Transverse colon (tissue), 4 donors: Measurements from ENCODE around the gene LYRM1. TPM values are rescaled to one million over a fixed set of nuclear protein-coding genes. Genes with fewer than 3 reads are reported as not detected.
"Not testable (repeated sequence)": the region's sequence is repeated elsewhere in the genome, so short reads cannot be mapped to it uniquely, and the experiment has no call there.

ENCODE experiments used
- DNase-seq: peaks from one replicate; pipeline ENCODE4 v3.0.0-alpha.2; 2019
- H3K27ac ChIP-seq, 4 donors: fragments of 200-600 bp; sonication (generic); 2 replicates each; pipeline ENCODE4 v1.5.1; 2016 to 2018; ENCODE audit warnings: inconsistent platforms in 4 of 4
- H3K27me3 ChIP-seq: fragments of 200-600 bp; sonication (generic); 2 replicates; pipeline ENCODE4 v1.5.1; 2017; ENCODE audit warnings: inconsistent platforms
- H3K36me3 ChIP-seq, 4 donors: fragments of 200-600 bp; sonication (generic); 2 replicates each; pipeline ENCODE4 v1.5.1; 2017 to 2019; ENCODE audit warnings: inconsistent platforms in 4 of 4
- H3K4me1 ChIP-seq, 4 donors: fragments of 200-600 bp; sonication (generic); 2 replicates each; pipeline ENCODE4 v1.5.1; 2017 to 2020; ENCODE audit warnings: inconsistent platforms in 4 of 4
- H3K4me3 ChIP-seq, 4 donors: fragments of 200-600 bp; sonication (generic); 1 replicate in 1 of 4; 2 replicates in 3 of 4; pipeline versions ENCODE4 v1.5.1 to v1.6.1; 2017 to 2019; ENCODE audit warnings: inconsistent platforms in 4 of 4
- H3K9me3 ChIP-seq, 2 donors: fragments of 200-600 bp; sonication (generic); 2 replicates each; pipeline ENCODE4 v1.5.1; 2017 to 2019; ENCODE audit warnings: inconsistent platforms in 2 of 2
- CTCF ChIP-seq, 5 experiments: fragments of 200-600 bp in 3 of 5; fragments of 450-650 bp in 2 of 5; sonication (generic) in 3 of 5; IDR thresholded peaks; 1 replicate in 2 of 5; 2 replicates in 3 of 5; pipeline ENCODE4 v1.5.1; 2016 to 2017; ENCODE audit warnings: antibody characterized with exemption in 5 of 5, inconsistent platforms in 3 of 5, mild to moderate bottlenecking in 2 of 5, moderate library complexity in 1 of 5
- EP300 ChIP-seq: sonication (generic); formaldehyde crosslinking; IDR thresholded peaks from one replicate; pipeline ENCODE4 v1.6.1; 2017; ENCODE audit warnings: antibody characterized with exemption, low read depth
- POLR2A ChIP-seq: fragments of 450-650 bp; IDR thresholded peaks from one replicate; pipeline ENCODE4 v1.6.1; 2016; ENCODE audit warnings: antibody characterized with exemption, mild to moderate bottlenecking, moderate library complexity
- POLR2AphosphoS5 ChIP-seq, 3 donors: sonication (generic); formaldehyde crosslinking; IDR thresholded peaks; one replicate each; pipeline ENCODE4 v1.6.1; 2016; ENCODE audit warnings: antibody characterized with exemption in 3 of 3
- WGBS, 2 donors: methylation state at CpG; one replicate each; pipeline ENCODE4 v1.1.5; 2018; ENCODE audit warnings: low coverage in 1 of 2; 5-methylcytosine and 5-hydroxymethylcytosine counted together
- in situ Hi-C, 4 donors: fragments of 200-750 bp; cut with MboI; loops; one replicate each; pipeline versions ENCODE4 v1.15.0 to v1.15.1; 2017; ENCODE audit warnings: low sequenced_read_pairs in 3 of 4, low pct_ligation_motif_present in 1 of 4, low pct_unique_long_range_greater_than_20kb in 1 of 4
- intact Hi-C: fragments of 100-400 bp; cut with DNase I; formaldehyde crosslinking; loops from one replicate; pipeline ENCODE4 v1.15.1; 2023; ENCODE audit warnings: low total_unique reads
- total RNA-seq, 4 donors: library from RNA; depleted of rRNA; stranded (reverse); fragments of >200 nt; gene quantifications; one replicate each; pipeline ENCODE4 v1.1.0, GENCODE V29; 2016

The LYRM1 gene
- total RNA-seq, 4 donors from 2014 or later, result 7.9 to 74.6 (median 27.5) TPM

GRCh38 chr16:20940871-20941635 is 40.5 kb downstream of the LYRM1 start:
- in situ Hi-C loops (no loop called here), intact Hi-C loops (no loop called here)
- Histone ChIP-seq H3K27ac (no peak overlapping the region), H3K27me3 (no peaks in the 10 kb centered on the region), H3K9me3 (no peaks in the 10 kb centered on the region), H3K4me3 (no peak overlapping the region), H3K4me1 (peaks cover 0 to 4% (median 0%) of the 10 kb centered on the region in 4 donors), H3K36me3 (no peaks in the 10 kb centered on the region)
- WGBS, 2 donors, result 58 to 80% methylated on average over 1 to 6 of the region's 6 CpGs
- no peak for DNase-seq
- no peak for TF ChIP-seq POLR2A
- no peak for TF ChIP-seq EP300
- TF ChIP-seq POLR2AphosphoS5 (IDR thresholded peaks at IDR 0.05), result no peak
- TF ChIP-seq CTCF (IDR thresholded peaks at IDR 0.05), result no peak

DNA sequence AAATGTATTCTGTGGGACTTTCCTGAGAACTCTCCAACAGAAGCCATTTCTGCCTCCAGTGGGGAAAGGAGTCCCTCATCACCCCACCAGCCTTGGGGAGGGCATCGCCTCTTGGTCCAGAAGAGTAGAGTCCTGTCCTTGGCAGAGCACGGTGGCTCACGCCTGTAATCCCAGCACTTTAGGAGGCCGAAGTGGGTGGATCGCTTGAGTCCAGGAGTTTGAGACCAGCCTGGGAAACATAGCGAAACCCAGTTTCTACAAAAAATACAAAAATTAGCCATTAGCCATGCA is 41.0 kb downstream of the LYRM1 start:
- H3K36me3 ChIP-seq, result no peaks in the 10 kb centered on the region
- H3K4me1 ChIP-seq, result peaks cover 0 to 4% (median 0%) of the 10 kb centered on the region in 4 donors
- 97 to 100% methylated on average over 1 to 6 of the region's 6 CpGs for WGBS, 2 donors
- H3K4me3 ChIP-seq, result no peak overlapping the region
- TF ChIP-seq EP300 (no peak), POLR2AphosphoS5 (IDR thresholded peaks at IDR 0.05) (no peak), CTCF (IDR thresholded peaks at IDR 0.05) (no peak), POLR2A (no peak)
- no peaks in the 10 kb centered on the region for H3K27me3 ChIP-seq
- H3K27ac ChIP-seq, result no peak overlapping the region
- H3K9me3 ChIP-seq, result no peaks in the 10 kb centered on the region
- intact Hi-C loops, result no loop called here
- no peak for DNase-seq
- in situ Hi-C loops, result no loop called here

DNA sequence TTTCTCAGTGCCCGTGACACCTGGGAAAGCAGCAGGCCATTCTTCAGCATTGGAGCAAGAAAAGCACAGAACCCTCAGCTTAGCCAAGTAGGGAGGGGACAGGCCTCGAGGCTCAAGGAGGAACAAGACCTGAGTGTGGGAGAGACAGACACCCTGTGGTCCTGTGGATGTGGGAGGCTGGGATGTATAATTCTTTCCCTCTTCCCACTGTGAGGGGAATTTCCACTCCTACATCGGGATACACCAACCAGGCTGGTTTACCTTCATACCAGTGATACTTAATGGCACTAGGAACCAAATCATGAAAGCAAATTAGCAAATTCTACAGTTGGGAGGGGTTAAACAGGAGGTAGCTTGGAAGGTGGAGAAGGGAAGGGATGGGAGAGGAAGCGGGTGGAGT is 41.7 kb downstream of the LYRM1 start:
- TF ChIP-seq EP300 (no peak), POLR2AphosphoS5 (IDR thresholded peaks at IDR 0.05) (no peak), POLR2A (no peak), CTCF (IDR thresholded peaks at IDR 0.05) (no peak)
- 83 to 93% methylated on average over 3 to 4 of the region's 4 CpGs for WGBS, 2 donors

DNA sequence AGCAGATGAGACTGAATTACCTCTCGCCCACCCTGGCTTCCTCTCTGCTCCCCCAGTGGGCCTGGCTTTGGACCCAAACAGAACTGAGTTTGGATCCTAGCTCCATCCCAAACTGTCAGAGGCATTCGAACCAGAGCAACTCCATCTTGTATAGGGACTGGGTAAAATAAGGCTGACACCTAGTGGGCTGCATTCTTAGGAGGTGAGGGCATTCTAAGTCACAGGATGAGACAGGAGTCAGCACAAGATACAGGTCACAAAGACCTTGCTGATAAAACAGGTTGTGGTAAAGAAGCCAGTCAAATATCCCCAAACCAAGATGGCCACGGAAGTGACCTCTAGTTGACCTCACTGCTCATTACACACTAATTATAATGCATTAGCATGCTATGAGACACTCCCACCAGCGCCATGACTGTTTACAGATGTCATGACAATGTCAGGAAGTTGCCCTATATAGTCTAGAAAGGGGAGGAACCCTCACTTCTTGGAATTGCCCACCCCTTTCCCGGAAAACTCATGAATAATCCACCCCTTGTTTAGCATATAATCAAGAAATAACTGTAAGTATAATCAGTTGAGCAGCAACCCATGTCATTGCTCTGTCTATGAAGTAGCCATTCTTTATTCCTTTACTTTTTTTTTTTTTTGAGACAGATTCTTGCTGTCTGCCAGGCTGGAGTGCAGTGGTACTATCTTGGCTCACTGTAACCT is 44.4 kb downstream of the LYRM1 start:
- no peak for DNase-seq
- intact Hi-C loops, result no loop called here
- in situ Hi-C loops, result no loop called here

More for the DNA sequence above, 41.7 kb downstream of the LYRM1 start:
- Histone ChIP-seq H3K27me3 (no peaks in the 10 kb centered on the region), H3K9me3 (no peaks in the 10 kb centered on the region), H3K4me1 (peaks cover 0 to 4% (median 0%) of the 10 kb centered on the region in 4 donors), H3K36me3 (no peaks in the 10 kb centered on the region), H3K27ac (no peak overlapping the region), H3K4me3 (no peak overlapping the region)
- DNase-seq, result no peak
- intact Hi-C loops, result no loop called here
- in situ Hi-C loops, result no loop called here

DNA sequence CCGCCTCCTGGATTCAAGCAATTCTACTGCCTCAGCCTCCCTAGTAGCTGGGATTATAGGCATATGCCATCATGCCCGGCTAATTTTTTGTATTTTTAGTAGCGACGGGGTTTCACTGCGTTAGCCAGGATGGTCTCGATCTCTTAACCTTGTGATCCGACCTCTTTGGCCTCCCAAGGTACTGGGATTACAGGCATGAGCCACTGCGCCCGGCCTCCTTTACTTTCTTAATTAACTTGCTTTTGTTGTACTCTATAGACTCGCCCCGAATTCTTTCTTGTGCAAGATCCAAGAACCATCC is 45.0 kb downstream of the LYRM1 start:
- H3K9me3 ChIP-seq, H3K27ac ChIP-seq, DNase-seq, H3K4me1 ChIP-seq, intact Hi-C loops, in situ Hi-C loops, H3K36me3 ChIP-seq, H3K27me3 ChIP-seq, H3K4me3 ChIP-seq: not testable (repeated sequence)
- WGBS, 2 donors, result 96 to 97% methylated on average over 11 of the region's 11 CpGs

More for the DNA sequence above, 44.4 kb downstream of the LYRM1 start:
- WGBS, 2 donors, result 82 to 83% methylated on average over 3 to 5 of the region's 5 CpGs
- H3K4me3 ChIP-seq, result no peak overlapping the region
- H3K4me1 ChIP-seq, result no peaks in the 10 kb centered on the region
- no peaks in the 10 kb centered on the region for H3K36me3 ChIP-seq
- TF ChIP-seq CTCF (IDR thresholded peaks at IDR 0.05) (no peak), POLR2A (no peak), EP300 (no peak)
- no peaks in the 10 kb centered on the region for H3K27me3 ChIP-seq
- no peaks in the 10 kb centered on the region for H3K9me3 ChIP-seq
- H3K27ac ChIP-seq, result no peak overlapping the region
